SK-N-SH treated with all-trans-retinoic acid at 6 μM for 48 hours (cell line): ENCODE measurements around the gene AGAP9.
"Not testable (repeated sequence)": the region's sequence is repeated elsewhere in the genome, so short reads cannot be mapped to it uniquely, and the experiment has no call there.

ENCODE experiments used
- CREB5 ChIP-seq: fragments of 250-450 bp; sonication (Bioruptor Pico); IDR thresholded peaks from 2 replicates; pipeline ENCODE4 v1.5.1; 2020; ENCODE audit warnings: low read depth, mild to moderate bottlenecking, moderate library complexity
- CSDC2 ChIP-seq: fragments of 250-450 bp; sonication (Bioruptor Pico); IDR thresholded peaks from 2 replicates; pipeline ENCODE4 v1.5.0; 2020; ENCODE audit warnings: mild to moderate bottlenecking, moderate library complexity
- CSRNP3 ChIP-seq: fragments of 250-450 bp; sonication (Bioruptor Pico); IDR thresholded peaks from 2 replicates; pipeline ENCODE4 v1.5.1; 2021; ENCODE audit warnings: mild to moderate bottlenecking, moderate library complexity
- ESRRG ChIP-seq: fragments of 250-450 bp; sonication (Bioruptor Pico); IDR thresholded peaks from 2 replicates; pipeline ENCODE4 v1.6.1; 2021; ENCODE audit warnings: mild to moderate bottlenecking
- ISL1 ChIP-seq: fragments of 250-450 bp; sonication (Bioruptor Pico); IDR thresholded peaks from 2 replicates; pipeline ENCODE4 v2.1.2; 2022; ENCODE audit warnings: mild to moderate bottlenecking, moderate library complexity
- OSR1 ChIP-seq: fragments of 250-450 bp; sonication (Bioruptor Pico); IDR thresholded peaks from 2 replicates; pipeline ENCODE4 v1.8.0; 2022; ENCODE audit warnings: moderate library complexity, mild to moderate bottlenecking, inconsistent platforms
- PATZ1 ChIP-seq: fragments of 250-450 bp; sonication (Bioruptor Pico); IDR thresholded peaks from 2 replicates; pipeline ENCODE4 v1.8.0; 2020; ENCODE audit warnings: mild to moderate bottlenecking, moderate library complexity, borderline replicate concordance
- POU6F1 ChIP-seq: fragments of 250-450 bp; sonication (Bioruptor Pico); IDR thresholded peaks from 2 replicates; pipeline ENCODE4 v1.8.0; 2021; ENCODE audit warnings: low read depth, mild to moderate bottlenecking, moderate library complexity, borderline replicate concordance
- RARB ChIP-seq: fragments of 250-450 bp; sonication (Bioruptor Pico); IDR thresholded peaks from 2 replicates; pipeline ENCODE4 v1.8.0; 2021; ENCODE audit warnings: mild to moderate bottlenecking, moderate library complexity
- TCF4 ChIP-seq: fragments of 250-450 bp; sonication (Bioruptor Pico); IDR thresholded peaks from 2 replicates; pipeline ENCODE4 v1.8.0; 2021; ENCODE audit warnings: mild to moderate bottlenecking, moderate library complexity, borderline replicate concordance
- ZC3H10 ChIP-seq: fragments of 250-450 bp; sonication (Bioruptor Pico); IDR thresholded peaks from 2 replicates; pipeline ENCODE4 v1.5.1; 2021; ENCODE audit warnings: mild to moderate bottlenecking, moderate library complexity
- ZFP30 ChIP-seq: fragments of 450-650 bp; formaldehyde crosslinking; IDR thresholded peaks from 2 replicates; pipeline ENCODE4 v1.5.0; 2022; ENCODE audit warnings: mild to moderate bottlenecking, moderate library complexity
- ZNF70 ChIP-seq: fragments of 450-650 bp; formaldehyde crosslinking; IDR thresholded peaks from 2 replicates; pipeline ENCODE4 v1.5.0; 2020; ENCODE audit warnings: mild to moderate bottlenecking, moderate library complexity
- ZNF8 ChIP-seq: fragments of 450-650 bp; formaldehyde crosslinking; IDR thresholded peaks from 2 replicates; pipeline ENCODE4 v1.5.0; 2020; ENCODE audit warnings: mild to moderate bottlenecking, moderate library complexity

- not testable (repeated sequence) for TF ChIP-seq POU6F1 (CRISPR knock-in tag); ZNF70 (CRISPR knock-in tag); PATZ1; CSRNP3 (CRISPR knock-in tag); CSDC2 (CRISPR knock-in tag); ZNF8 (CRISPR knock-in tag); ESRRG; ZC3H10 (CRISPR knock-in tag); OSR1 (CRISPR knock-in tag); CREB5 (CRISPR knock-in tag); ZFP30 (CRISPR knock-in tag); ISL1 (CRISPR knock-in tag); TCF4 (CRISPR knock-in tag); RARB
Observed at GRCh38 chr10:47465216-47465917, 58.1 kb downstream of the AGAP9 start.
